ENCODE measurements around the gene TMEM139. TPM values are rescaled to one million over a fixed set of nuclear protein-coding genes. Genes with fewer than 3 reads are reported as not detected.

The TMEM139 gene
- total RNA-seq, 3 donors from 2014 or later (not counting 1 experiment from before 2014, with no cell fraction given): not detected

- Mint-ChIP-seq H3K27me3 (ENCODE audit: low read depth in 2 of 2) (peaks cover 1 to 7% of the 10 kb centered on the region in 2 donors), H3K4me1 (peaks cover 27 to 36% of the 10 kb centered on the region in 2 donors), H3K4me3 (no peak overlapping the region), H3K9me3 (peaks cover 0 to 5% of the 10 kb centered on the region in 2 donors), H3K27ac (no peak overlapping the region), H3K36me3 (peaks cover 6% of the 10 kb centered on the region)
- Histone ChIP-seq H3K4me1 (ENCODE audit: control insufficient read depth, insufficient read depth, low read length) (peaks cover 7% of the 10 kb centered on the region), H3K9me3 (ENCODE audit: control insufficient read depth, insufficient read depth, low read length) (peaks cover 3% of the 10 kb centered on the region), H3K36me3 (ENCODE audit: control insufficient read depth, insufficient read depth, low read length) (no peaks in the 10 kb centered on the region), H3K4me3 (ENCODE audit: low read length) (no peak overlapping the region), H3K27ac (ENCODE audit: low read length) (no peak overlapping the region), H3K27me3 (ENCODE audit: control insufficient read depth, insufficient read depth, low read length) (no peaks in the 10 kb centered on the region)
- TF ChIP-seq, protein P1, sequence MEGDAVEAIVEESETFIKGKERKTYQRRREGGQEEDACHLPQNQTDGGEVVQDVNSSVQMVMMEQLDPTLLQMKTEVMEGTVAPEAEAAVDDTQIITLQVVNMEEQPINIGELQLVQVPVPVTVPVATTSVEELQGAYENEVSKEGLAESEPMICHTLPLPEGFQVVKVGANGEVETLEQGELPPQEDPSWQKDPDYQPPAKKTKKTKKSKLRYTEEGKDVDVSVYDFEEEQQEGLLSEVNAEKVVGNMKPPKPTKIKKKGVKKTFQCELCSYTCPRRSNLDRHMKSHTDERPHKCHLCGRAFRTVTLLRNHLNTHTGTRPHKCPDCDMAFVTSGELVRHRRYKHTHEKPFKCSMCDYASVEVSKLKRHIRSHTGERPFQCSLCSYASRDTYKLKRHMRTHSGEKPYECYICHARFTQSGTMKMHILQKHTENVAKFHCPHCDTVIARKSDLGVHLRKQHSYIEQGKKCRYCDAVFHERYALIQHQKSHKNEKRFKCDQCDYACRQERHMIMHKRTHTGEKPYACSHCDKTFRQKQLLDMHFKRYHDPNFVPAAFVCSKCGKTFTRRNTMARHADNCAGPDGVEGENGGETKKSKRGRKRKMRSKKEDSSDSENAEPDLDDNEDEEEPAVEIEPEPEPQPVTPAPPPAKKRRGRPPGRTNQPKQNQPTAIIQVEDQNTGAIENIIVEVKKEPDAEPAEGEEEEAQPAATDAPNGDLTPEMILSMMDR (IDR thresholded peaks at IDR 0.05): no peak
- WGBS (ENCODE audit: insufficient coverage): 91% methylated on average over 2 of the region's 2 CpGs
- intact Hi-C loops (cut with micrococcal nuclease): no loop called here
- ATAC-seq: no peak
- no peak for DNase-seq
Observed at GRCh38 chr7:143248761-143249354, 35.9 kb upstream of the TMEM139 start.

DNA sequence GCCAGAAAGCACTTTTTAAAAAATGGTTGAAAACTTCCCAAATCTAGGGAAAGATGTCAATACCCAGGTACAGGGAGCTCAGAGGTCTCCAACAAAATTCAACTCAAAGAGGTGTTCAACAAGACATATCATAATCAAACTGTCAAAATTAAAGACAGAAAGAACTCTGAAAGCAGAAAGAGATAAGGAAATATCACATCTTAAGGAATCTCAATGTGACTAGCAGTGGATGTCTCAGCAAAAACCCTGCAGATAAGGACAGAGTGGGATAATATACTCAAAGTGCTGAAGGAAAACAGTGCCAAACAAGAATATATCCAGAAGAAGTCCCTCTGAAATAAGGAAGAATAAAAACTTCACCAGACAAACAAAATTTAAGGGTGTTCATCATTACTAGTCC, 34.6 kb upstream of the TMEM139 start:
- Mint-ChIP-seq H3K4me3 (peak overlapping the region; percentile 35), H3K36me3 (peaks cover 6% of the 10 kb centered on the region)
- no peak overlapping the region for H3K27ac ChIP-seq (ENCODE audit: low read length)

GRCh38 chr7:143250822-143251221, 33.9 kb upstream of the TMEM139 start:
- WGBS (ENCODE audit: insufficient coverage): no CpG with 5 or more reads among the region's 1 CpG
- H3K4me3 ChIP-seq (ENCODE audit: low read length): no peak overlapping the region
- no peaks in the 10 kb centered on the region for H3K36me3 ChIP-seq (ENCODE audit: control insufficient read depth, insufficient read depth, low read length)
- peaks cover 0 to 5% of the 10 kb centered on the region in 2 donors for H3K9me3 Mint-ChIP-seq
- H3K36me3 Mint-ChIP-seq: peaks cover 6% of the 10 kb centered on the region
- peaks cover 27 to 35% of the 10 kb centered on the region in 2 donors for H3K4me1 Mint-ChIP-seq
- ATAC-seq (peak in 1 of 3 donors; percentile 21), DNase-seq (peak in 1 of 2 donors; percentile 67)
- TF ChIP-seq, protein P1 (IDR thresholded peaks at IDR 0.05): no peak
- no peaks in the 10 kb centered on the region for H3K27me3 ChIP-seq (ENCODE audit: control insufficient read depth, insufficient read depth, low read length)
- peaks cover 0 to 7% of the 10 kb centered on the region in 2 donors for H3K27me3 Mint-ChIP-seq (ENCODE audit: low read depth in 2 of 2)
- peaks cover 3% of the 10 kb centered on the region for H3K9me3 ChIP-seq (ENCODE audit: control insufficient read depth, insufficient read depth, low read length)
- peak overlapping the region; percentile 35 for H3K4me3 Mint-ChIP-seq
- H3K4me1 ChIP-seq (ENCODE audit: control insufficient read depth, insufficient read depth, low read length): peaks cover 7% of the 10 kb centered on the region
- intact Hi-C loops (cut with micrococcal nuclease): no loop called here
- peak overlapping the region in 1 of 2 donors; percentile 6 for H3K27ac Mint-ChIP-seq
- H3K27ac ChIP-seq (ENCODE audit: low read length): no peak overlapping the region

More for the DNA sequence above, 34.6 kb upstream of the TMEM139 start:
- Histone ChIP-seq H3K9me3 (ENCODE audit: control insufficient read depth, insufficient read depth, low read length) (peaks cover 3% of the 10 kb centered on the region), H3K4me1 (ENCODE audit: control insufficient read depth, insufficient read depth, low read length) (peaks cover 7% of the 10 kb centered on the region), H3K36me3 (ENCODE audit: control insufficient read depth, insufficient read depth, low read length) (no peaks in the 10 kb centered on the region), H3K27me3 (ENCODE audit: control insufficient read depth, insufficient read depth, low read length) (no peaks in the 10 kb centered on the region), H3K4me3 (ENCODE audit: low read length) (no peak overlapping the region)
- Mint-ChIP-seq H3K27ac (no peak overlapping the region), H3K4me1 (peaks cover 27 to 36% of the 10 kb centered on the region in 2 donors), H3K27me3 (ENCODE audit: low read depth in 2 of 2) (peaks cover 0 to 7% of the 10 kb centered on the region in 2 donors), H3K9me3 (peaks cover 0 to 5% of the 10 kb centered on the region in 2 donors)
- intact Hi-C loops (cut with micrococcal nuclease): no loop called here
- no peak for ATAC-seq
- DNase-seq: no peak
- TF ChIP-seq, protein P1 (IDR thresholded peaks at IDR 0.05): no peak

- ATAC-seq (no peak), DNase-seq (peak in 1 of 2 donors; percentile 53)
- Histone ChIP-seq H3K4me1 (ENCODE audit: control insufficient read depth, insufficient read depth, low read length) (peaks cover 7% of the 10 kb centered on the region), H3K4me3 (ENCODE audit: low read length) (no peak overlapping the region), H3K9me3 (ENCODE audit: control insufficient read depth, insufficient read depth, low read length) (peaks cover 3% of the 10 kb centered on the region), H3K27me3 (ENCODE audit: control insufficient read depth, insufficient read depth, low read length) (no peaks in the 10 kb centered on the region), H3K27ac (ENCODE audit: low read length) (no peak overlapping the region), H3K36me3 (ENCODE audit: control insufficient read depth, insufficient read depth, low read length) (no peaks in the 10 kb centered on the region)
- intact Hi-C loops (cut with micrococcal nuclease): no loop called here
- Mint-ChIP-seq H3K4me3 (no peak overlapping the region), H3K27ac (no peak overlapping the region), H3K27me3 (ENCODE audit: low read depth in 2 of 2) (peaks cover 0 to 3% of the 10 kb centered on the region in 2 donors), H3K4me1 (peaks cover 27 to 31% of the 10 kb centered on the region in 2 donors), H3K36me3 (peaks cover 6% of the 10 kb centered on the region), H3K9me3 (peaks cover 0 to 5% of the 10 kb centered on the region in 2 donors)
- WGBS (ENCODE audit: insufficient coverage): 60% methylated on average over 1 of the region's 2 CpGs
- TF ChIP-seq, protein P1 (IDR thresholded peaks at IDR 0.05): no peak
Observed at GRCh38 chr7:143252006-143252405, 32.8 kb upstream of the TMEM139 start.

All from natural killer cell (primary cell).